Measurements from ENCODE around the gene GRIN3A. TPM values are rescaled to one million over a fixed set of nuclear protein-coding genes. Genes with fewer than 3 reads are reported as not detected.

Gene GRIN3A
- total RNA-seq, 6 donors from 2014 or later, result 0.06 to 0.10 (median 0.07) TPM; not detected in 3

DNA sequence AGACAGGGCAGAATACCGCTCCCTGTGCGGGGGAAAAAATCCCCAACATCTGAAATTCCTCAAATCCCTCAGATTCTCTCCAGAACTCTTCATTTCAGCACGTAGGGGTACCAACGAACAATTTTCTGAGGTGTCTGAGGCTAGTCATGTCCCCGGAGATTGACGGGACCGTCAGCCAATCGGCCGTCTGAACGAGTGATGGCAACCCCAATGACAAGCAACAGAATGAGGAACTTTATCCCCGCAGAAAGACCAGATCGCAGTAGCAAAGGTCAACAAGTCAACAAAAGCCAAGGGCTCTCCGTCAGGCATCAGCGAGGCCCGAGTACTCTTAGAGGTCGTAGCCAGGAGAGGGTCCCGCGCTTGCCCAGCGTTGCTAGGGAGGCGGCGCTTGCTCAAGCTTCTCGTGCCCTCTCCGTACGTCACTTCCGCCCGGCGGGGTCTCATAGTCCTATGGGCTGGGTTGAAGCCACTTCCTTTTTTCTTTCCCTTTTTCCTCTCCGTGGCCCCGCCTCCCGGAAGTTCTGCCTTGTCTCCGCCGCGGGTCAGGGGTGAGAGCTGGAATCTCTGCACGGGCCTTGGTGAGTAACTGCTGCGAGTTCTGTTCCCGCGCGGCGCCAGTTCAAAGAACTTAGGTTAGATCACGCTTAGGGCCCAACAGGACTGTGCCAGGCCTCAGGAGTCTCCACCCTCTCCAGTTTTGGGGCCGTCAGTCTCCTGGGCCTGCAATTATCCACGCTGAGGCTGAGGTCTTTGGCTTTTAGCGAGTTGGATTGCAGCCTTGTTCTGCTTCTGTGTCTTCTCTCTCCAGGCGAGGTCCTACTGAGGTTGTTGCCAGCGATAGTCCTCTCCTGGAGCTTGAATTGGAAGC is 204.9 kb downstream of the GRIN3A start, which contains the start of gene RNF20:
RNF20 (plus strand) TSS at position 520 of the 871 bp plus-strand sequence. CDS start 1,571 bp downstream, outside the sequence.
- H3K36me3 ChIP-seq, result peaks cover 0 to 28% (median 6%) of the 10 kb centered on the region in 4 donors
- peak within 1 kb of the TSS; percentile 69 to 80 (median 74) for H3K4me3 ChIP-seq
- 1% methylated on average over 40 to 45 of the region's 45 CpGs for WGBS, 2 donors
- H3K9me3 ChIP-seq, result no peaks in the 10 kb centered on the region
- no peaks in the 10 kb centered on the region for H3K27me3 ChIP-seq
- TF ChIP-seq POLR2A (IDR thresholded peaks at IDR 0.05), result peak in 3 of 4 donors; percentile 14 to 58 (median 25)
- TF ChIP-seq, protein P1, sequence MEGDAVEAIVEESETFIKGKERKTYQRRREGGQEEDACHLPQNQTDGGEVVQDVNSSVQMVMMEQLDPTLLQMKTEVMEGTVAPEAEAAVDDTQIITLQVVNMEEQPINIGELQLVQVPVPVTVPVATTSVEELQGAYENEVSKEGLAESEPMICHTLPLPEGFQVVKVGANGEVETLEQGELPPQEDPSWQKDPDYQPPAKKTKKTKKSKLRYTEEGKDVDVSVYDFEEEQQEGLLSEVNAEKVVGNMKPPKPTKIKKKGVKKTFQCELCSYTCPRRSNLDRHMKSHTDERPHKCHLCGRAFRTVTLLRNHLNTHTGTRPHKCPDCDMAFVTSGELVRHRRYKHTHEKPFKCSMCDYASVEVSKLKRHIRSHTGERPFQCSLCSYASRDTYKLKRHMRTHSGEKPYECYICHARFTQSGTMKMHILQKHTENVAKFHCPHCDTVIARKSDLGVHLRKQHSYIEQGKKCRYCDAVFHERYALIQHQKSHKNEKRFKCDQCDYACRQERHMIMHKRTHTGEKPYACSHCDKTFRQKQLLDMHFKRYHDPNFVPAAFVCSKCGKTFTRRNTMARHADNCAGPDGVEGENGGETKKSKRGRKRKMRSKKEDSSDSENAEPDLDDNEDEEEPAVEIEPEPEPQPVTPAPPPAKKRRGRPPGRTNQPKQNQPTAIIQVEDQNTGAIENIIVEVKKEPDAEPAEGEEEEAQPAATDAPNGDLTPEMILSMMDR (IDR thresholded peaks at IDR 0.05), result no peak
- TF ChIP-seq EP300 (IDR thresholded peaks at IDR 0.05), result no peak
- TF ChIP-seq POLR2AphosphoS5 (IDR thresholded peaks at IDR 0.05), result peak; percentile 55 to 66
- peaks cover 7 to 30% (median 14%) of the 10 kb centered on the region in 4 donors for H3K4me1 ChIP-seq
- DNase-seq (peak; percentile 92 to 100), ATAC-seq (ENCODE audit: low FRiP score in 2 of 2) (peak; percentile 98 to 99)
- H3K27ac ChIP-seq, result peak within 1 kb of the TSS; percentile 91 to 99 (median 98)

DNA sequence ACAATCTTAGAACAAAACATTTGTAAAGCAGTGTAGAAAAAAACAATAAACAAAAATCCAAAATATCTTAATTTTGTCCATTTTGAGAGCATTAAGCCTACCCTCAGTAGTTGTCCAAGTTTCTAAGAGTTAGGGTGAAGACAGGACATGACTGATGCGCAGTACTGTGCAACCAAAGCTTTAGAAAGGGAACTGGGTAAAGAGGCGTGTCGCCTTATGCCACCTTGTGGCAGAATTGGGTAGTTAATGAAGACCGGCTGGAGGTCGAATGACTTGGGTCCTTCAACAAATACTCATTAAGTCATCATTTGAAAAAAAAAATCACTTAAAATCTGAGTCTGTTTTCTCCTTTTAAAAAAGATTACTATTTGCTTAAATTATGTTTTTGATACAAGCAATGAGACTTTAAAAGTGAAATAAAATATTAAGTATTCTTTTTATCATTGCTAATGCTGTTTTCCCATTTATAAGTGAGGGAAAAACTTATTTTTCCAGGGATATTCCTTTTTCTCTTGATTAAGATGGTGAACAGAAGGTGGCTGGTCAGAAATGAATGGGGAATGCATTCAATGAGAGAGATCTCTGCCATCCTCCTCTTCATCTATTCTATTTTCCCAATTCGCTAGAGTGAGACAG is 208.3 kb downstream of the GRIN3A start:
- 16 to 17% methylated on average over 6 of the region's 6 CpGs for WGBS, 2 donors
- H3K27me3 ChIP-seq, result no peaks in the 10 kb centered on the region
- peaks cover 7 to 14% (median 11%) of the 10 kb centered on the region in 4 donors for H3K4me1 ChIP-seq
- no peaks in the 10 kb centered on the region for H3K9me3 ChIP-seq
- H3K4me3 ChIP-seq, result no peak overlapping the region
- TF ChIP-seq, protein P1 (IDR thresholded peaks at IDR 0.05), result peak; percentile 55 to 85 (median 70)
- no peak for TF ChIP-seq POLR2A (IDR thresholded peaks at IDR 0.05)
- H3K36me3 ChIP-seq, result no peaks in the 10 kb centered on the region
- ATAC-seq (ENCODE audit: low FRiP score in 2 of 2) (peak; percentile 63 to 70), DNase-seq (peak in 1 of 2 donors; percentile 63)
- H3K27ac ChIP-seq, result no peak overlapping the region

DNA sequence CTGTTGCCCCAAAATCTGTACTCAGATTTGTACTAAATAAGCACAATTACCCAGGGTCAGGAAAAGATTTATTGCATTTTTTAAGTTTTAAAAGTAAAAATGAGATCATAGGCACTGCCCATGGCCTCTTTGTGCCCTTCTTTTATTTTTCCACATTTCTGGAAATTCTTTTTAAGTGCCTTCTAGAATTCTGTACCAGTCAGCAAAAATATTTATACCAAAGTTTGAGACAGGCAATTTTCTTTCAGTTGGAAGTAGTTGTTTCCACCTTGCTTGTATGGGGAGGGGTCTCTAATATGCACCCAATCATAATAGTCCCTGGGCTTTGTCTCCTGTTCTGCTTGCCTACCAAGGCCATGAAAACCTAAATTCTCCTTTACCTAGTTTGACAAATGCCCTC is 210.4 kb downstream of the GRIN3A start:
- H3K4me1 ChIP-seq, result peaks cover 0 to 3% (median under 1%) of the 10 kb centered on the region in 4 donors
- ATAC-seq (ENCODE audit: low FRiP score in 2 of 2) (no peak), DNase-seq (no peak)
- H3K36me3 ChIP-seq, result no peaks in the 10 kb centered on the region
- H3K27ac ChIP-seq, result no peak overlapping the region
- TF ChIP-seq POLR2A (IDR thresholded peaks at IDR 0.05) (no peak), POLR2AphosphoS5 (IDR thresholded peaks at IDR 0.05) (no peak)
- no peak overlapping the region for H3K4me3 ChIP-seq
- H3K27me3 ChIP-seq, result no peaks in the 10 kb centered on the region
- H3K9me3 ChIP-seq, result no peaks in the 10 kb centered on the region

DNA sequence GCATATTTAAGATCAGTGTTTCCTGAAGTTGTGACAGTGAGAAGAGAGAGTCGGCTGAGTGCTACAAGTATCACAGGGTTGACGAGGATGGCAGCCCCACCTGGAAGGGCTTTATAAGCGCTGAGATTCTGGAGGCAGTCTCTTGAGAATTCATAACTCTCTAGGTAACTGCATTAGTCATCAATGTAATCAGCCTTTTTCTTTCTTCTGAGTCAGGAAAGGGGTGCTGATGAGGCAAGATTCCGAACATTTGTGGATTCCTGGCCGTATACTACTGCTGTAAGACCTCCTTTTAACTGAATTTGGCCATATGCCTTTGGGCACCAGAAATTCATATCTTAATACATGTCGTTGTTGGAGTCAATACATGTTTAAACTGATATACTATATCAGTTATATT is 211.4 kb downstream of the GRIN3A start:
- DNase-seq (no peak), ATAC-seq (ENCODE audit: low FRiP score in 2 of 2) (no peak)
- no peak overlapping the region for H3K4me3 ChIP-seq
- H3K9me3 ChIP-seq, result no peaks in the 10 kb centered on the region
- H3K36me3 ChIP-seq, result no peaks in the 10 kb centered on the region
- H3K4me1 ChIP-seq, result no peaks in the 10 kb centered on the region
- no peaks in the 10 kb centered on the region for H3K27me3 ChIP-seq
- 73 to 74% methylated on average over 6 of the region's 6 CpGs for WGBS, 2 donors
- no peak overlapping the region for H3K27ac ChIP-seq
- TF ChIP-seq POLR2AphosphoS5 (IDR thresholded peaks at IDR 0.05), result no peak
- TF ChIP-seq, protein P1 (IDR thresholded peaks at IDR 0.05), result no peak
- TF ChIP-seq EP300 (IDR thresholded peaks at IDR 0.05), result no peak
- no peak for TF ChIP-seq POLR2A (IDR thresholded peaks at IDR 0.05)

DNA sequence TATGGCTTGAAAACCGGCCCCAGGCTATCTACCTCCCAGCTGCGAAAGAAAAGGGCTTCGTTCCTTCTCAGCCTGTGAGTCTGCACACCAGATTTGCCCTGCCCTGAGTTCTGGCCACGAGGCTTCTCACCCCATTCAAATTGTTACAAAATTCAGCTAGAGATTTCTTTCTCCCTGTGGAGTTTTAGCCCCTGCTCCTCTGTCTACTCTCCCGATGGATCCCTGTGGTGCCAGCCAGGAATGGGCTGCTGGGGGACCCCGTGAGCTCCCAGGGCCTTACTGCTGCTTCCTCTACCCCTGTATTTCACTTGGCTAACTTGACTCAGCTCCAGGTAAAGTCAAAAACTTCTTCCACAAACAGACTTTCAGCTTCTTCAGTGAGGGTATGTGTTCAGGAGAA is 214.1 kb downstream of the GRIN3A start:
- no peak overlapping the region for H3K27ac ChIP-seq
- no peaks in the 10 kb centered on the region for H3K27me3 ChIP-seq
- ATAC-seq (ENCODE audit: low FRiP score in 2 of 2) (no peak), DNase-seq (no peak)
- H3K36me3 ChIP-seq, result no peaks in the 10 kb centered on the region
- 72 to 81% methylated on average over 3 to 6 of the region's 6 CpGs for WGBS, 2 donors
- no peaks in the 10 kb centered on the region for H3K4me1 ChIP-seq
- no peak overlapping the region for H3K4me3 ChIP-seq
- H3K9me3 ChIP-seq, result no peaks in the 10 kb centered on the region
- TF ChIP-seq EP300 (IDR thresholded peaks at IDR 0.05) (no peak), POLR2AphosphoS5 (IDR thresholded peaks at IDR 0.05) (no peak)
- TF ChIP-seq, protein P1 (IDR thresholded peaks at IDR 0.05), result no peak
